HG03520 (cell line): ENCODE results near the gene LGALS4.
"Not testable (repeated sequence)": the region's sequence is repeated elsewhere in the genome, so short reads cannot be mapped to it uniquely, and the experiment has no call there.

Source experiments
- ATAC-seq: cut with Tn5 transposase; IDR thresholded peaks from one replicate; pipeline ENCODE4 v1.9.1; 2021; ENCODE audit warnings: mild to moderate bottlenecking, moderate library complexity; ENCODE audit not compliant: unreplicated experiment

LGALS4 gene

DNA sequence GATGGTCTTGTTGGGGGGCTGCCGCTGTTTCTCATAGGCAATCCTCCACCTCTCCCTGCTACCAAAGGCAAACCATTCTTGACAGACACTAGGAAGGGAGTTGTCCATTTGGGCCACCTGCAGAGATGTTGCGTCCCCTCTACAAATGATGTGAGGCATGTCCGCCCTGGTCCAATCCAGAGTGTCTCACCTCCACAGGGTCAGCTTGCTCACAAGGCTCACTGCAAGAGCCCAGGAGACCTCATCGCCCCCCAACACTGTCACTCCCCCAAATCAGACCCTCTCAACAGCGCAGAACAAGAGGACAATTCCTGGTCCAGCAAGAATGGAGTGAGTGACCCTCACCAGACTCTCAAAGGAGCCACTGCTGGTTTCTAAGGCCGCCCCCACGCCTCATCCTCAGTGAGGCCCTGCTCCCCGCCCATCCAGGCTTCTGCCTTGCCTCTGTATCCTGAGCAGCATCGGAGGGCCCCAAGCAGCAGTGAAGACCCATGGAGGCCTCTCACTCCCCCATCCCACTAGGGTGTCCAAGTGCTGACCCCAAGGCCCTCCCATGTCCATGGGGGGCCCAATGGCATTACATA lies 30.5 kb upstream of the LGALS4 start:
- no peak for ATAC-seq

DNA sequence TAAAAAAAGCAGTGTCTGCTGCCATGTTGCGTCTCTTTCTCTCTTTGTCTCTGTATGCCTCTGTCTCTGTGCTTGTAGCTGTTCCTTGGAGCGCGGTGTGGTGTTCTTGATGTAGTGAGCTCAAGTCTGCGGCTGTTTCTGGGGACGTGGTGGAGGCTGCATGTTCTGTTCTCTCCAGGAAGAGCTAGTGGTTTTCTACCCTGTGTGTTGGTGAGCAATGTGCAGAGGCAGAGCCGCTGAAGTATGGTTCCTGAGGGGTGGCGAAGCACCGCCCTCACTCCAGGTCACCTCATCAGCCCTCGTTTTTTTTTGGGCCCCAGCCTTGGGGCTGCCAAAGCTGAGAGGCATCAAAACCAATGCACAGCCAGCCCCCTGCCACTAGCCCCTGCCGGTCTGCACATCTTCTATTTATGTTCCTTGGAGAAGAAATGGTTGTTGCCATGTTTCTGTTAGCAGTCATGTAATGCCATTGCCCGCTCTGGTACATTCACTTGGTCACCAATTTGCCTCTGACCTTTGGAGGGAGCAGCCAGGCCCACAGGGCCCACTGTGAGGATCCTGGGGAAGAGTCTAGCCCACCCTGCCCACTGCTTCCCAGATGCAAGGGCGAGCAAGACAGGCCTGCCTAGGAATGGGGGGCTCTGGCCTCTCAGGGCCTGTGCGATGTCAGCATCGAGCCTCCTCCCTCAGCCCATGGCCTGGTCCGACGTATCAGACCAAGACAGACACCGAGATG lies 29.9 kb upstream of the LGALS4 start:
- ATAC-seq, result no peak

DNA sequence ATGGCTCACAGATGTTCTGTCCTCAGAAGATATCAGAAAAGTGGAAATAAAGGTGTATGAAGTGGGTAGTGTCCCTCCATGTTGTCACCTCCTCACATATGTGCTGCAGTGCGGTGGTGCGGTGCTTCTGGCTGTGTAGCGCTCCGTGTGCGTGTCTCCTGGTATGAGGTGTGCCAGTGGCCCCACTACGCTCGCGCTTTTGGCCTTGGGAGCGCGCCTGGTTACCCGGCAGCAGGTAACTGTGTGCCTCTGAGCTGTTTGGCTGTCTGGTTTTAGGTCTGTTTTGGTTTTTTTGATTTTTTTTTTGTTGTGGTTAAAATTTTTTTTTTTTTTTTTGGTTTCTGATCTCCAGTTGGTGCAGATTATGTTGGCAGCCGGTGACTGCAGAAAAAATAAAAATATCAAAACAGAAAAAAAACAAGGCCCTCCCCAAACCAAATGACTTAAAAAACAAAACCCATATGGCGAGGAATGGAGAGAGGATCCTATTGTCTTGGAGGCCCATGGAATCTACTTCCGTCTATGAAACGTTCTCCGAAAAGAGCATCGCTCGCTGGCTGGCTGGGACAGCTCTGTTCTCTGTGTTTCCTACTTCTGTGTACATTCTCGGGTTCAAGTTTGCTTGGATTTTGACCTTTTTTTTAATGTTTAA lies 29.2 kb upstream of the LGALS4 start:
- ATAC-seq, result no peak

DNA sequence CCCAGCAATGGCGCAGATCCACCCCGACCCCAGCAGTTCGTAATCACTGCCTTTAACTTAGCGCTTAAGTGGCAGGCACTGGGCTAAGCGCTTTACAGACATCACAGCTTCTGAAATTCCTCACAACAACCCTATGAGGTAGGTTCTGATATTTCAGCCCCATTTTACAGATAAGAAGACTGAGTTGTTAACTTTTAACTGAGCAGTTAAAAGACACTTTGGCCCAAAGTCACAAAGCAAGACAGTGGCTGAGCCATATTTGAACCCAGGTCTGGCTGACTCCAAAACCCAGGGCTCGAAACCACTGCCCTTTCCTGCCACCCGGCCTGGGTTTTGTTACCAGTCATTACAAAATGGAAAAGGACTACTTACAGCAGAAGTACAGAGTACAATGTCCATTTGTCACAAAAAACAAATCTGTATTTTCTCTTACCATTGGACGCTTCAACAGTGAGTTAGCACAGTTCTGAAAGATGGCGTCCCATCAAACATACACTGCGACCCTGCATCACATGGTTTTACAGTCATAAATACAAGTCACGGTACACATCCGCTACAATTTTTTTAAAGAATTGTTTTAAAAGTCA lies 28.5 kb upstream of the LGALS4 start:
- no peak for ATAC-seq

DNA sequence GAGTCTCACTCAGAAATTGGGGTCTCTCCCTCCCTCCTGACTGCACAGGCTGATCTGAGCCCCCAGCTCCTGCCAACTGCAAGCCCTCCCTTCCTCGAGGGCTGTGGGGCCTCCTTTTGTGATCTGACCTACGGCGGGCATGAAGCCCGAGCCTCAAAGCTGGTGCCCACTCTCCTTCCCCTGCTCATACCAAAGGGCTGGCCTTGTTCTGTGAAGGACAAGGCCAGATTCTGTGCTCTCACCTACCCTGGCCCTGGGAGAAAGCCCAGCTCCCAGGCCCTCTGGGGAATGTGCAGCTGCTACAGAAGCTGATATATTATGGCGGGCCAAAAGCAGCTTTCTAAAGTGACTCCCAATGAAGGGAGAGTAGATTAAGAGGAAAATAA lies 27.8 kb upstream of the LGALS4 start:
- ATAC-seq, result no peak

DNA sequence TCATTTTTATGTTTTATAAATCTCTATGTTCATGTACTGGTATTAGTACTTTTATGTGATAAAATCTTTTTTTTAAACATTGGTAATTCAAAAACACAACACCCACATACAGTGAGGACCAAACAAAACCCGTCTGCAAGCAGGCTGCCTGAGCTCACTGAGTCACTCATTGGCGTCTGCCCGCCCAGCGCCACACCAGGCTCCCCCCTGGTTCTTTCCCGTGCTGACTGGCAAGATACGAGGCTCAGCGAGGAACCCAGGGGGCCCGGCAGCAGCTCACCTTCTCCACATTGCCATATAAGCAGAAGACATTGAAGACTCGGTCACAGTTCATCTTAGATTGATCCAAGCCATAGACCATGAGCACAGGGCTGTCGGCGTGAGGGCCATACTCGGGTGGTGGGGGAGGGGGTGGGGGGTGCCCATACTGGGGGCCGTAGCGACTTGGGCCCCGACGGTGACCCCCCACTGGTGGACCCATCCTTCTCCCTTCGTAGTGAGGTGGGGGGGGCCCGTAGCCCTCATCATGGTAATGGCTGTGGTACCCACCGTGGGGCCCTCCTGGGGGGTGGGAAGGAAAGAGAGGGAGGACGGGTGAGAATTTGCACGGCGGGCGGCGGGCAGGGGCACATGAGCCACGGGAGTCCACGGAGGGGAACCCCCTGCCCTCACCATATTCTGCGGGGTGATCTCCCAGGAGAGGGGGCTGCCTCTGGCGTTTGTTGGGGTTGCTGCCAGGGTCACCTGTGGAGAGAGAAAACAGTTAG lies 27.3 kb upstream of the LGALS4 start:
- no peak for ATAC-seq

DNA sequence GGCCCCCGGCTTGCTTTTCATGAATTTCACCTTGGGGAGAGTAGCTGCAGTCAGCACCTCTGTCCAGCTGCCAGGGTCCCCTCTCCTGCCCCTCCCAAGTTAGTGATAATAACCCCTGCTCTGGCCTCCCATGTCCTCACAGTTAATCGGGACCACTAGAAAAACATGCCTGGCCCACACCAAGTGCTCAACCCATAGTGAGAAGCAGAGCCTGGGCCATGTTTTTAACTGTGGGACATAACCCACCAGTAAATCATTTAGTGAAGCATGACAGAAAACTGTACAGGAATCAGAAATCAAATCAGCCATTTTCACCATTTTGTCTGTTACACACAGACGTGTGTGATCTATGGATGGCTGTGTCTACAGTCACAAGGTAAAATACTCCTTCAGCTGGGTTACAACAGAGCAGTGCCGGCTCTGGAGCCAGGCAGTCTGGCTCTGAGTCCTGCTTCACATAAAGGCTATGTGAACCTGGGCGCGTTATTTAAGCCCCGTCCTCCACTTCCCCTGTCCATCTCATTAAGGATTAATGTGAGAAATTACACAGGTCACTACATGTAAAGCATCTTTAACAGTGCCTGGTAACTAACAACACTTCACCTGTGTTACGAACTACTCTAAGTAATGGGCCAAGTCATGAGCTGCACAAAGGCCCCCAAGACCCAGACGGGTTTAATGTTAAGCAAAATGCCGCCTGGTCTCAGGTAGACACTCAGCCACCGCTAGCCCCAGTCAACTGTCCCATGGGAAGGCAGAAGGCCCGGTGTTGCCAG lies 26.4 kb upstream of the LGALS4 start:
- ATAC-seq, result no peak

DNA sequence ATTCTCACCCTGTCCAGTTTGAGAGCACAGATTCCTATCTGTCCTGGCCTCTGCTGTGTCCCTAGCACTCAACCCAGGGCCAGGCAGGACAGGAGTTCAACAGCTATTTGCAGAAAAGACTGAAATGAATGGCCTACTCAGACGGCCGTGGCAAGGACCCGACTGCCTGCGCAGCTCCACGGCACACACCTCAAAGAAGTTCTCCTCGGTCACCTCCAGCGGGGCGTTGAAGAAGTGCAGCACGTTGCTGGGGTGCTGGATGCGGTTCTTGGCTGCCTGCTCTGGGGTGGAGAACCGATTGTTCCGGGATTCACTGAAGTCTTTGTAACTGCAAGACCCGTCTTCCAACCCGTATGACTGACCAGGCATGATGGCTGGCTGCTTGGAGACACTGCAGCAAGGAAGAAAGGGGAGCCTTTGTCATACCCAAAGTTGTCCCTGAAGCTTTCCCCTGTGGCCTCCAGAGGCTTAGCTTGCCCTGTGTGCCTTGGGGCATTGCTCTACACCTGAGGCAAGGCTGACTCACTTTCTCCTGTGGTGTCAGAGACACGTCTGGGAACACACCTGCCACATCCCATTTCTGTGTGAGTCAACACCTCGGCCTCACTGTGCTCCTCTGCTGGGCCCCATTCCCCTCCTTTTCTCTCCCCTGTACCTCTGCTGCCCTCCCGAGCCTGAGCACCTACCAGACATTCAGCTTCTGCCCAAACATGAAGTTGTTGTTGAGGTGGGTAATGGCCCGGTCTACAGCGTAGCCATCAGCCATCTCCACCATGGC lies 25.7 kb upstream of the LGALS4 start:
- ATAC-seq, result no peak

DNA sequence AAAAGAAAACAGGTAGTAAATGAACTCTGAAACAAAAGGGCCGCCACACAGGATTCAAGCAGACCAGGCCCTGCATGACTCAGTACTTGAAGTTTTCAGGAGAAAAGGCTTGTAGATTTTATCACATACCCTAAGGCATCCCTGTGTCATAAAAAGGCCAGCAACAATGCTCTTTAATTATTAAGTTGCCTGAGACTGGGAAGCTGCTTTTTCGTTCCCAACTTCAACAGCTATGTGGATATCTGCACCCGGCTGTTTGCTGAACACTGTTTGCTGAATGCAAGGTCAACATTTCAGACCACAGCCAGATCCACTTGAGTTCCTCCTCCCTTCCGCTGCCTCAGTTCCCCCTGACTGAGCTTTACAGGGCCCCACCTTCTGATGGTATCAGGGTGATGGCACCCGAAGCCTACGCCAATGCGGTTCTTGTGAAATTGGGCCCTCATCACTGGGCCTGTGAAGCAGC lies 24.9 kb upstream of the LGALS4 start:
- no peak for ATAC-seq

DNA sequence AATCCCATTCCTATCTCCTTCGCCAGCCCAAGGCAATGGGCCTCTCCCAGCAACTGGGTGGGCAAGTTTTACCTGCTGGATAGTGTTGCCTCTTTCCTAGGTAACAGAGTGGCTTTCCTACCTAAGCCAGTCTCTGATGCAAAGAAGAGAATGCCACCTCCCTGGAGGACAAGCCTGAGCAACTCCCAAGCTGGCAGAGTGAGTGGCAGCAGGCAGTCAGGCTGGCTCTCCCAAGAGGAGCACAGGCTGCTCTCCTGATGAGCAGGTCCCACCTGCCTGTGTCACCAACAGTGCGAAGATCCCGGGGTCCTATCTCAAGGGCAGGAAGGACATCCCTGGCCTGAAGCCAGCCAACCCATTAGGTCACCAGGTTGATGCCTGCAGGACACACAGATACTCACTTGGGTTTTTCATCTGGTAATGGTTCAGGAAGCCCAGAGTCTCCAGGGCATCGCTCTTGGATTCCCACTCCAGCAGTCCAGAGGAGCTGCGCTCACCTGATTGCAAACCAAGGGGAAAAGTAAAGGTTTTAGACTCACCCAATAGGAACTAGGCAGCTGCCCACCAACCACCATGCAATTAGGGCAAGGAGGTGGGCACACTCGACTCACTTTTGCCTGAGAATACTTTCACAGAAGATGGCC lies 24.4 kb upstream of the LGALS4 start:
- no peak for ATAC-seq

DNA sequence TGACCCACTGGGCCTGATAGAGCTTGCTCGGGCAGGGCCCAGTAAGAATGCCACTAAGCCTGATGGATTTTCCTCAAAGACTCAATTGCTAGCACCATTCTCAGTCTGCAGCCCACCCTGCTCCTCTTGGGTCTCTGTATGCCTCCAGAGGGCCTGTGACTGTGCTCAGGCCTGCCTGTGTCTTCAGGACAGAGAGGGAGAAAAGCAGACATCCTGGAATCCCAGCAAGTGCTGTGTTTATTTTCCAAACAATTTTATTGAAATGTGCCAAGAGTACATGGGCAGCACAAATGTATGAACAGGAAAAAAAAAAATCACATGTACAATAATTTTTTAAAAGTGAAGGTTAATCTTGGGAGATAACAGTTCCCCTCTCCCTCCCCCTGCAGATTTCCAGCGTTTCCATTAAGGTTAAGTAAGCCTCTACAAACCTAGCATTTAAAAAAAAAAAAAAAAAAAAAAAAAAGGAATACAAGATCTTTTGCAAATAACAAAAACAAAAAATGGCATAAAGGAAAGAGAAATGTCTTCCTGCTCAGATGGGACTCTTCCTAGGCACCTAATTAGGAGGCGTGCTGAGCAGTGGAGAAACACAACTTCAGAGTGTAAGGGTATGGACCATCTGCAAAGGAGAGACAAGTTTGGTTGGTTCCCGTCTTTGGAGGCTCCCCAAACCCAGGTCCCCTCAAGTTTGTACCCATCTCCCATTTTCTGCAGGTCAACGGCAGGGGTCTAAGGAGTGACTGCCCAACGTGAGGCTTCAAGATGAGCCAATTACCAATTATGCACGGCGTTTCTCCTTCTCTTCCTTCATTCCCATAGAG lies 23.6 kb upstream of the LGALS4 start:
- ATAC-seq, result no peak

DNA sequence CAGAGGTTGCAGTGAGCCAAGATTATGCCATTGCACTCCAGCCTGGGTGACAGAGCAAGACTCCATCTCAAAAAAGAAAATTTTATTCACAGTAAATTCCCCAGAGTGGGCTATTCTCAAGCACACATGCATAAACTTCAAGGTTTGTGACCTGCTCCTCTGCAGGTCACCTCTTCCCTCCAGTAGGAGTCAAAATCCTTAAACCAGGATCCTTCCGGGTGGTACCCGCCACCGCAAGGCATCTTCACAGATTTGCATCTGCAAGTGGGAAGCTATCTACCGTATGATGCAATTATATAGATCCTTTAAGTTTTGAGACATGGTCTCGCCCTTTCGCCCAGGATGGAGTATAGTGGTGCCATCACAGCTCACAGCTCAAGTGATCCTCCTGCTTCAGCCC lies 21.8 kb upstream of the LGALS4 start:
- no peak for ATAC-seq

DNA sequence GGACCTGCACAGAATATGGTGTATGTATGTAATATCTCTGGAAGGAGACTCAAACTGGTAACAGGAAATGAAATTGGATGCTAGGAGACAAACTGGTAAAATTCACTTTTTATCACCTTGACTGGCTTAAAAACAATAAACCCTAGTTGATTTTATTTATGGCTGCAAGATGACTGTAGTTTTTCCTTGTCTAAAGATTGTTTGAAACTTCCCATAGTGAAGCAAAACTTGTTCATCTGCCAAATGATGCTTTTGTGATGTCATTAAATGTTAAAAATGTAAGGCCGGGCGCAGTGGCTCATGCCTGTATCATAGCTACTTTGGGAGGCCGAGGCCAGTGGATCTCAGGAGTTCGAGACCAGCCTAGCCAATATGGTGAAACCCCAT lies 21.4 kb upstream of the LGALS4 start:
- no peak for ATAC-seq

DNA sequence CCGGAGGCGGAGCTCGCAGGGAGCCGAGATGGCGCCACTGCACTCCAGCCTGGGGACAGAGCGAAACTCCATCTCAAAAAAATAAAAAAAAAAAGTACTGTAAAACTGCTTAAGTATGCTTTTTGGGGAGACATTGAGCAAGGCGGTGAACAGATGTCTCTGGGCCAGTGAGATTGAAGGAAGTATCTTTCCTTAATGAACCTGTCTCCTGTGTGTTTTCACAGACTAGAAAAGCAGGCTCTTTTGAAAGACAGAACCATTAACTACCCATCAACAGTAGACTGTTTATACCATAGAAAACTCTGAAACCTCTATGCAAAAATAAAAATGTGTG lies 20.3 kb upstream of the LGALS4 start:
- ATAC-seq, result no peak

DNA sequence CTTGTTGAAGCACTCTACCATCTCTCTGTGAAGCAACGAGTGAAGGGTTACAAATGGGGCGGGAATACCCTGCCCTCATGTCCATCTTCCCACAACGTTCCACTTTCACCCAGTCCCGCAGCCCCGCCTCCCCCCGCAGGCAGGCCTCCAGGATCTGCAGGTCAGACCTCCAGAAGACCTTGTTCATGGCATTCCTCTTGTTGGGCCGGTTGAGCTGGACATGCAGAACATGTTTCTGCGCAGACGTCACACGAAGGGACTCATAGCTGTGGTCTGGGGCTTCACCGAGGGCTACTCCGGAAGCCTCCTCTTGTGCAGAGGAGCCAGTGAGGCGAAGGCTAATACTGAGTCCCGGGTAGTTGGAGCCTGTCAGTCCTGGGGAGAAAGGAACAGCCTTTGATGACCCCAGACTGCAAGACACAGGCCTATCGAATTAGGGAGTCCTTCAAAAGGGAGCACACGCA lies 18.4 kb upstream of the LGALS4 start:
- ATAC-seq, result peak; percentile 34

DNA sequence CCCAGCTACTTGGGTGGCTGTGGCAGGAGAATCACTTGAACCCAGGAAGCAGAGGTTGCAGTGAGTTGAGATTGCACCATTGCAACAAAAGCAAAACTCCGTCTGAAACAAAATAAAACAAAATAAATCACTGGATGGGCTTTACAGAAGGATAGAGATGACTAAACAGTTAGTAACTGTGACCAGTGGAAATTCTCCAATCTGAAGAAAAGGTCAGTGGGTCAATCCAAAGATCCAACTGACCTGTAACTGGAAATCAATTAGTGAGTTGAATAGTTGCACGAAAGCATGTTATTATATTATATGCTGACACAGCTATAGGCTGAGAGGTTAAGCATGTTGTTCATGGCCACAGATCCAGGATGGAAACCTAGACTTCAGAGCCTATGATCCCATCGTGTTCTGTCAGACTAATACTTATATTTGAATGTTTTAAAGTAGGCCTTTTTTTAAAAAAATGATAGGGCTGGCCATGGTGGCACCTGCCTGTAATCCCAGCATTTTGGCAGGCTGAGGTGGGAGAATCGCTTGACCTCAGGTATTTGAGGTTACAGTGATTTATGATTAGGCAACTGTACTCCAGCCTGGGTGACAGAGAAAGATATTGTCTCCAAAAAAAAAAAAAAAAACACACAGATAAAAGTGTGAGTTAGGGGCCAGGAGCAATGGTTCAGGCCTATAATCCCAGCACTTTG lies 17.4 kb upstream of the LGALS4 start:
- ATAC-seq, result no peak

DNA sequence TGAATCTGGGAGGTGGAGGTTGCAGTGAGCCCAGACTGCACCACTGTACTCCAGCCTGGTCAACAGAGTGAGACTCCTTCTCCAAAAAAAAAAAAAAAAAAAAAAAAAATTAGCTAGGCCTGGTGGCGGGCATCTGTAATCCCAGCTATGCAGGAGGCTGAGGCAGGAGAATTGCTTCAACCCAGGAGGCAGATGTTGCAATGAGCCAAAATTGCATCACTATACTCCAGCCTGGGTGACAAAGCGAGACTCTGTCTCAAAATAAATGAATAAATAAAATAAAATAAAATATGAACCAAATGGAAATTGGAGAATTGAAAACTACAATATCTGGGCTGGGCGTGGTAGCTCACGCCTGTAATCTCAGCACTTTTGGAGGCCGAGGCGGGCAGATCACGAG lies 16.5 kb upstream of the LGALS4 start:
- ATAC-seq, result not testable (repeated sequence)
